Brain microvascular endothelial cell (primary cell): Measurements from ENCODE around the gene ASPA.

Source experiments
- DNase-seq: peaks from one replicate; pipeline ENCODE4 v3.0.0-alpha.2; 2020
- H3K27ac ChIP-seq: fragments of 250-450 bp; sonication (Bioruptor Pico); 2 replicates; pipeline ENCODE4 v1.5.1; 2020; ENCODE audit warnings: mild to moderate bottlenecking, moderate library complexity
- H3K27me3 ChIP-seq: fragments of 250-450 bp; sonication (Bioruptor Pico); replicated peaks from 2 replicates; pipeline ENCODE4 v1.5.1; 2020; ENCODE audit warnings: mild to moderate bottlenecking
- H3K36me3 ChIP-seq: fragments of 250-450 bp; sonication (Bioruptor Pico); replicated peaks from 2 replicates; pipeline ENCODE4 v1.5.1; 2020; ENCODE audit warnings: mild to moderate bottlenecking
- H3K4me3 ChIP-seq: 2 replicates; pipeline ENCODE4 v1.5.1; 2011; ENCODE audit warnings: low read depth, mild to moderate bottlenecking, control low read depth, low read length, moderate library complexity
- CTCF ChIP-seq: IDR thresholded peaks from 2 replicates; pipeline ENCODE4 v1.5.1; 2011; ENCODE audit warnings: low read depth, mild to moderate bottlenecking, moderate library complexity, low read length, control low read depth, inconsistent platforms; ENCODE audit errors: missing control alignments
- in situ Hi-C: cut with HindIII; loops from 2 replicates; pipeline ENCODE4 v1.10.0; 2017; ENCODE audit warnings: low sequenced_read_pairs, low pct_ligation_motif_present

Gene ASPA

GRCh38 chr17:3528880-3529511 is 53.2 kb downstream of the ASPA start:
- in situ Hi-C loops = no loop called here
- Histone ChIP-seq H3K36me3 (no peaks in the 10 kb centered on the region), H3K27me3 (no peaks in the 10 kb centered on the region), H3K4me3 (peak overlapping the region; percentile 5), H3K27ac (no peak overlapping the region)
- TF ChIP-seq CTCF = no peak
- DNase-seq = peak; percentile 27

GRCh38 chr17:3529817-3530741 is 54.3 kb downstream of the ASPA start:
- peak; percentile 10 for DNase-seq
- in situ Hi-C loops = no loop called here
- no peaks in the 10 kb centered on the region for H3K36me3 ChIP-seq
- no peak overlapping the region for H3K27ac ChIP-seq
- TF ChIP-seq CTCF = no peak
- no peaks in the 10 kb centered on the region for H3K27me3 ChIP-seq
- H3K4me3 ChIP-seq = no peak overlapping the region

GRCh38 chr17:3531266-3532101 is 55.7 kb downstream of the ASPA start:
- no peak for TF ChIP-seq CTCF
- no peak overlapping the region for H3K27ac ChIP-seq
- no peak overlapping the region for H3K4me3 ChIP-seq
- no peak for DNase-seq
- no peaks in the 10 kb centered on the region for H3K36me3 ChIP-seq
- in situ Hi-C loops = no loop called here
- H3K27me3 ChIP-seq = no peaks in the 10 kb centered on the region

GRCh38 chr17:3532106-3532858 is 56.5 kb downstream of the ASPA start:
- H3K27ac ChIP-seq = no peak overlapping the region
- no peak for TF ChIP-seq CTCF

GRCh38 chr17:3532859-3533142 is 57.0 kb downstream of the ASPA start:
- DNase-seq = no peak
- H3K36me3 ChIP-seq = no peaks in the 10 kb centered on the region
- TF ChIP-seq CTCF = no peak
- in situ Hi-C loops = no loop called here
- H3K27me3 ChIP-seq = no peaks in the 10 kb centered on the region
- H3K4me3 ChIP-seq = no peak overlapping the region
- no peak overlapping the region for H3K27ac ChIP-seq

More at GRCh38 chr17:3532106-3532858, 56.5 kb downstream of the ASPA start:
- no peaks in the 10 kb centered on the region for H3K27me3 ChIP-seq
- in situ Hi-C loops = no loop called here
- no peaks in the 10 kb centered on the region for H3K36me3 ChIP-seq
- no peak for DNase-seq
- no peak overlapping the region for H3K4me3 ChIP-seq
